Inflammatory macrophage (primary cell): ENCODE results near the gene RPS16.

Source experiments
- DNase-seq, 2 donors: peaks; one replicate each; pipeline ENCODE4 v3.0.0-alpha.2; 2020 to 2022

The RPS16 gene

GRCh38 chr19:39385629-39386411, 49.9 kb downstream of the RPS16 start:
- no peak for DNase-seq

GRCh38 chr19:39384839-39385568, 50.7 kb downstream of the RPS16 start:
- DNase-seq, result no peak
